HepG2 (cell line): ENCODE data around the gene BEST2. TPM values are rescaled to one million over a fixed set of nuclear protein-coding genes. Genes with fewer than 3 reads are reported as not detected.

Experiments used
- ATF7-NPFF ChIP-seq: sonication (generic); formaldehyde crosslinking; IDR thresholded peaks from 2 replicates; pipeline ENCODE4 v1.8.1; 2023; ENCODE audit warnings: mild to moderate bottlenecking, low read depth, missing genetic modification reagents, moderate library complexity
- FOXO1 ChIP-seq: sonication (generic); formaldehyde crosslinking; IDR thresholded peaks from 2 replicates; pipeline ENCODE4 v1.4.0; 2020; ENCODE audit warnings: missing genetic modification reagents
- NCOA2 ChIP-seq: sonication (generic); formaldehyde crosslinking; IDR thresholded peaks from 2 replicates; pipeline ENCODE4 v1.8.0; 2022; ENCODE audit warnings: inconsistent platforms
- NR2F6 ChIP-seq, 2 experiments: IDR thresholded peaks; 2 replicates each; pipeline ENCODE4 v1.6.1; 2016; ENCODE audit warnings: antibody characterized with exemption in 1 of 2, mild to moderate bottlenecking in 1 of 2
- PHF20 ChIP-seq: sonication (generic); formaldehyde crosslinking; IDR thresholded peaks from 2 replicates; pipeline ENCODE4 v1.5.0; 2020; ENCODE audit warnings: mild to moderate bottlenecking, missing genetic modification reagents
- PHF21A ChIP-seq: sonication (generic); formaldehyde crosslinking; IDR thresholded peaks from 2 replicates; pipeline ENCODE4 v1.5.0; 2020; ENCODE audit warnings: mild to moderate bottlenecking, missing genetic modification reagents
- RFXAP ChIP-seq: sonication (generic); formaldehyde crosslinking; IDR thresholded peaks from 2 replicates; pipeline ENCODE4 v1.4.0; 2020; ENCODE audit warnings: missing genetic modification reagents, borderline replicate concordance
- SATB2 ChIP-seq: sonication (generic); formaldehyde crosslinking; IDR thresholded peaks from 2 replicates; pipeline ENCODE4 v1.5.0; 2020; ENCODE audit warnings: missing genetic modification reagents
- SNRNP70 ChIP-seq: fragments of 200-400 bp; formaldehyde crosslinking; IDR thresholded peaks from 2 replicates; pipeline ENCODE4 v1.6.1; 2017; ENCODE audit warnings: mild to moderate bottlenecking, low read depth, low read length, moderate library complexity
- TGIF2 ChIP-seq: IDR thresholded peaks from 2 replicates; pipeline ENCODE4 v1.6.1; 2016; ENCODE audit warnings: control low read depth, missing compliant biosample characterization
- ZFY ChIP-seq: sonication (generic); formaldehyde crosslinking; IDR thresholded peaks from 2 replicates; pipeline ENCODE4 v1.4.0; 2020; ENCODE audit warnings: missing genetic modification reagents
- ZNF143 ChIP-seq: sonication (generic); formaldehyde crosslinking; IDR thresholded peaks from 2 replicates; pipeline ENCODE4 v1.4.0; 2020; ENCODE audit warnings: missing genetic modification reagents
- ZNF615 ChIP-seq: sonication (generic); formaldehyde crosslinking; IDR thresholded peaks from 2 replicates; pipeline ENCODE4 v1.5.0; 2020; ENCODE audit warnings: mild to moderate bottlenecking, missing genetic modification reagents, borderline replicate concordance
- polyA plus RNA-seq, 8 experiments: library from polyadenylated mRNA; depleted of rRNA in 3 of 8; stranded (reverse) in 7 of 8; unstranded in 1 of 8; fragments of >200 nt; fragmentation: Illumina TruSeq in 4 of 8; extraction: Trizol in 4 of 8; gene quantifications; 2 replicates each; pipeline versions ENCODE4 v1.2.1 to v1.2.3, GENCODE V29; 2011 to 2016; ENCODE audit warnings: low read depth in 4 of 8, missing spikeins in 1 of 8, mixed read lengths in 1 of 8; ENCODE audit not compliant: insufficient read depth in 1 of 8
- total RNA-seq, 5 experiments: library from RNA; depleted of rRNA; stranded (reverse); fragments of >200 nt; fragmentation: Illumina TruSeq; extraction: Trizol; gene quantifications; 2 replicates each; pipeline ENCODE4 v1.2.3, GENCODE V29; 2016; ENCODE audit warnings: low read depth in 1 of 5
- TF ChIP-seq, protein P1 (sequence below), 2 experiments: sonication (generic) in 1 of 2; formaldehyde crosslinking in 1 of 2; IDR thresholded peaks; 2 replicates each; pipeline versions ENCODE4 v1.6.1 to v1.9.0; 2014 to 2022; ENCODE audit warnings: antibody characterized with exemption in 1 of 2, borderline replicate concordance in 1 of 2, inconsistent platforms in 1 of 2, low read depth in 1 of 2, missing genetic modification reagents in 1 of 2
- TF ChIP-seq, protein P2 (sequence below): sonication (generic); formaldehyde crosslinking; IDR thresholded peaks from 2 replicates; pipeline ENCODE4 v1.5.0; 2020; ENCODE audit warnings: missing genetic modification reagents
- TF ChIP-seq, protein P3 (sequence below): sonication (generic); formaldehyde crosslinking; IDR thresholded peaks from 2 replicates; pipeline ENCODE4 v1.5.0; 2020; ENCODE audit warnings: mild to moderate bottlenecking, missing genetic modification reagents

Gene BEST2
- total and polyA plus RNA-seq, 2 of the 13 experiments (the other 11 are each of a cell fraction or from before 2014, with no cell fraction given), result not detected

DNA sequence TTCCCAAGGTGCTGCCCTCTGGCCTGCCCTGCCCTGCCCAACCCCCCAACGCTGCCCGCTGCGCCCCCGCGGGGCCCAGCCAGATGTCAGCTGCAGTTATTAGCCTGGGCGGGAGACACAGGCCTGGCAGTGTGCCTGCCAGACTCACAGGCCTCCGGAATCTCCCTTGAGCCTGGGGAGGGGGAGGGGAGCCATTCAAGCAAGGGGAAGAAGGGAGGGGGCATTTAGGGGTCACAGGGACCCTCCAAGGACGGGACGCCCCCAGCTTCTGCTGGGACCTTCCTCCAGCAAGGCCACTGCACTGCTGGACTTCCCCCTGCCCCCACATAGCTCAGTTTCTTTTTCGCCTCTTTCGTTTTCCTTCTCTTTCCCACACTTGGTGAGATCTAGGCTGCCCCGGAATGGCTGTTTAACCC, 37.1 kb downstream of the BEST2 start (continued):
- TF ChIP-seq, protein P1, sequence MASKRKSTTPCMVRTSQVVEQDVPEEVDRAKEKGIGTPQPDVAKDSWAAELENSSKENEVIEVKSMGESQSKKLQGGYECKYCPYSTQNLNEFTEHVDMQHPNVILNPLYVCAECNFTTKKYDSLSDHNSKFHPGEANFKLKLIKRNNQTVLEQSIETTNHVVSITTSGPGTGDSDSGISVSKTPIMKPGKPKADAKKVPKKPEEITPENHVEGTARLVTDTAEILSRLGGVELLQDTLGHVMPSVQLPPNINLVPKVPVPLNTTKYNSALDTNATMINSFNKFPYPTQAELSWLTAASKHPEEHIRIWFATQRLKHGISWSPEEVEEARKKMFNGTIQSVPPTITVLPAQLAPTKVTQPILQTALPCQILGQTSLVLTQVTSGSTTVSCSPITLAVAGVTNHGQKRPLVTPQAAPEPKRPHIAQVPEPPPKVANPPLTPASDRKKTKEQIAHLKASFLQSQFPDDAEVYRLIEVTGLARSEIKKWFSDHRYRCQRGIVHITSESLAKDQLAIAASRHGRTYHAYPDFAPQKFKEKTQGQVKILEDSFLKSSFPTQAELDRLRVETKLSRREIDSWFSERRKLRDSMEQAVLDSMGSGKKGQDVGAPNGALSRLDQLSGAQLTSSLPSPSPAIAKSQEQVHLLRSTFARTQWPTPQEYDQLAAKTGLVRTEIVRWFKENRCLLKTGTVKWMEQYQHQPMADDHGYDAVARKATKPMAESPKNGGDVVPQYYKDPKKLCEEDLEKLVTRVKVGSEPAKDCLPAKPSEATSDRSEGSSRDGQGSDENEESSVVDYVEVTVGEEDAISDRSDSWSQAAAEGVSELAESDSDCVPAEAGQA (IDR thresholded peaks at IDR 0.05; ENCODE audit: low read depth), result no peak
- TF ChIP-seq, protein P1 (CRISPR knock-in tag; IDR thresholded peaks at IDR 0.05; ENCODE audit: borderline replicate concordance), result no peak
- TF ChIP-seq SATB2 (CRISPR knock-in tag), result no peak
- TF ChIP-seq, protein P2, sequence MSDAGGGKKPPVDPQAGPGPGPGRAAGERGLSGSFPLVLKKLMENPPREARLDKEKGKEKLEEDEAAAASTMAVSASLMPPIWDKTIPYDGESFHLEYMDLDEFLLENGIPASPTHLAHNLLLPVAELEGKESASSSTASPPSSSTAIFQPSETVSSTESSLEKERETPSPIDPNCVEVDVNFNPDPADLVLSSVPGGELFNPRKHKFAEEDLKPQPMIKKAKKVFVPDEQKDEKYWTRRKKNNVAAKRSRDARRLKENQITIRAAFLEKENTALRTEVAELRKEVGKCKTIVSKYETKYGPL (CRISPR knock-in tag), result no peak
- TF ChIP-seq ZNF143 (CRISPR knock-in tag), result no peak
- no peak for TF ChIP-seq TGIF2 (CRISPR knock-in tag)
- TF ChIP-seq FOXO1 (CRISPR knock-in tag), result no peak
- peak; percentile 40; the same call in 1 of the 2 replicates for TF ChIP-seq NR2F6 (IDR thresholded peaks at IDR 0.05)
- TF ChIP-seq NR2F6 (CRISPR knock-in tag; IDR thresholded peaks at IDR 0.05), result 0 out of 2 replicates have a peak, but pooled peaks have one; percentile 19
- TF ChIP-seq SNRNP70, result no peak
- TF ChIP-seq PHF20 (CRISPR knock-in tag), result no peak
- TF ChIP-seq ATF7-NPFF (CRISPR knock-in tag), result no peak
- TF ChIP-seq RFXAP (CRISPR knock-in tag), result no peak
- TF ChIP-seq PHF21A (CRISPR knock-in tag), result peak; percentile 55; the same call in 1 of the 2 replicates
- no peak for TF ChIP-seq NCOA2 (CRISPR knock-in tag)
- TF ChIP-seq ZFY (CRISPR knock-in tag), result peak; percentile 39; the same call in 1 of the 2 replicates
- TF ChIP-seq ZNF615 (CRISPR knock-in tag), result no peak
- TF ChIP-seq, protein P3, sequence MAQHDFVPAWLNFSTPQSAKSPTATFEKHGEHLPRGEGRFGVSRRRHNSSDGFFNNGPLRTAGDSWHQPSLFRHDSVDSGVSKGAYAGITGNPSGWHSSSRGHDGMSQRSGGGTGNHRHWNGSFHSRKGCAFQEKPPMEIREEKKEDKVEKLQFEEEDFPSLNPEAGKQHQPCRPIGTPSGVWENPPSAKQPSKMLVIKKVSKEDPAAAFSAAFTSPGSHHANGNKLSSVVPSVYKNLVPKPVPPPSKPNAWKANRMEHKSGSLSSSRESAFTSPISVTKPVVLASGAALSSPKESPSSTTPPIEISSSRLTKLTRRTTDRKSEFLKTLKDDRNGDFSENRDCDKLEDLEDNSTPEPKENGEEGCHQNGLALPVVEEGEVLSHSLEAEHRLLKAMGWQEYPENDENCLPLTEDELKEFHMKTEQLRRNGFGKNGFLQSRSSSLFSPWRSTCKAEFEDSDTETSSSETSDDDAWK, result no peak
